A549 treated with AZD9567 at 1 μM for 4 hours (cell line): ENCODE measurements around the gene DAPL1. TPM values are rescaled to one million over a fixed set of nuclear protein-coding genes. Genes with fewer than 3 reads are reported as not detected.

Experiments used
- total RNA-seq: library from RNA; stranded (reverse); fragments of 200-300 nt; extraction: Qiagen RNA extraction; gene quantifications from 5 replicates; pipeline ENCODE4 v1.2.3, GENCODE V29; 2022; ENCODE audit not compliant: insufficient read depth

Gene DAPL1, protein sequence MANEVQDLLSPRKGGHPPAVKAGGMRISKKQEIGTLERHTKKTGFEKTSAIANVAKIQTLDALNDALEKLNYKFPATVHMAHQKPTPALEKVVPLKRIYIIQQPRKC
- not detected in 5 replicates for total RNA-seq

DNA sequence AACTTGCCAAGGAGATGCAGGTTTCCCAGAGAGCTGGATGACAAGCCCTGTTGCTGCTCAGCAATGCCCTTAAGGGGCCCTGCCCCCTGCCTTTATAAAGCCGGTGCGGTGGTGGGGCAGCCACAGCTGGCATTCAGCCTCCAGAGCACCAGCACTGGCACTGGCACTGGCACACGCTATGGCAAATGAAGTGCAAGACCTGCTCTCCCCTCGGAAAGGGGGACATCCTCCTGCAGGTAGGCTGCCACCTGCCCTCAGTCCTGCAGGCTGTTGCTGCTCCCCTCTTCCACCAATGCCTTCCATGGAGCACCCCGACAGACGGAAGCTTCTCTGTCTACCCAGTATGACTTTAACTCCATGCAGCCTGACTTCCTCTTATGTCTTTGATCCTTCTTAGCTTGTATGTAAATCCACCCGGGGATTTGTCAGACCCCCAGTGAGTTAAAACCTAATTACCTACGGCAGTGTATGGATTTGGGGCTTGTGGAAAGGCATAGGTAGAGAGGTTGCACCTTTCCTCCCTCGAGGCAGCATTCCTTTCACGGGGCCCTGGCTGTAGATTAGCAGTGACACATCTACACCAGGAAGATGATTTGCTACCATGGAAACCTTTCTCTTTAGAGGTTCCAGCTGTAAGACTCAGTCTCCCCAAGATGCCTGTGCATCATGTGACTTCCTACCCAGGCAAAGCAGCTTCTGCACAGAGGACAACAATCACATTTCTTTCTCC lies at the start of gene DAPL1:
Gene DAPL1, plus strand, starts transcription at position 123 of the 730 bp plus-strand sequence. Its CDS starts 56 bp downstream, at position 179.

Other genes with a start within 250 kb of the DAPL1 start
- 7.2 to 9.7 TPM (median 9.4 TPM) in 5 replicates for gene TANC1, start 173.3 kb downstream of the DAPL1 start, total RNA-seq